Colonic mucosa (tissue), 4 donors: Measurements from ENCODE around the gene CYP2D6. TPM values are rescaled to one million over a fixed set of nuclear protein-coding genes. Genes with fewer than 3 reads are reported as not detected.
"Not testable (repeated sequence)": the region's sequence is repeated elsewhere in the genome, so short reads cannot be mapped to it uniquely, and the experiment has no call there.

ENCODE experiments used
- DNase-seq: peaks from one replicate; pipeline ENCODE4 v3.0.0-alpha.2; 2020
- H3K27ac ChIP-seq: fragments of 200-600 bp; one replicate; pipeline ENCODE4 v1.8.0; 2021
- H3K27me3 ChIP-seq: fragments of 200-600 bp; one replicate; pipeline ENCODE4 v1.8.0; 2021
- H3K36me3 ChIP-seq: fragments of 200-600 bp; one replicate; pipeline ENCODE4 v1.8.0; 2021
- H3K4me1 ChIP-seq: fragments of 200-600 bp; one replicate; pipeline ENCODE4 v1.8.0; 2021; ENCODE audit warnings: mild to moderate bottlenecking
- H3K4me3 ChIP-seq: fragments of 200-600 bp; one replicate; pipeline ENCODE4 v1.8.0; 2021
- H3K9ac ChIP-seq, 2 donors: one replicate each; pipeline ENCODE4 v1.7.0; 2013; ENCODE audit warnings: control low read depth in 2 of 2, low read depth in 2 of 2, low read length in 2 of 2
- H3K9me3 ChIP-seq: fragments of 200-600 bp; one replicate; pipeline ENCODE4 v1.8.0; 2021
- intact Hi-C: fragments of 100-400 bp; cut with DNase I; formaldehyde crosslinking; loops from one replicate; pipeline ENCODE4 v1.14.1; 2022
- total RNA-seq, 2 donors: library from RNA; stranded (reverse); fragmentation: NEBNext Ultra II Directional in 1 of 2; extraction: Animal tissue kit (Norgen Biotek cat#: 25700) in 1 of 2; gene quantifications; one replicate each; pipeline ENCODE4 v1.2.1, GENCODE V29; 2021
- TF ChIP-seq, protein P1 (sequence below): fragments of 200-600 bp; IDR thresholded peaks from one replicate; pipeline ENCODE4 v1.8.0; 2022; ENCODE audit warnings: antibody characterized with exemption, mild to moderate bottlenecking
- donor health status: healthy.
- donor health status: DM: no; HTN: no; CAD: no.
- donor health status: DM: no; HTN: no; CAD: no.

The CYP2D6 gene
- total RNA-seq, 2 donors from 2014 or later: 2.2 to 2.9 TPM

- H3K27ac ChIP-seq, H3K27me3 ChIP-seq, intact Hi-C loops, H3K9me3 ChIP-seq, H3K9ac ChIP-seq, H3K36me3 ChIP-seq, DNase-seq, H3K4me3 ChIP-seq, H3K4me1 ChIP-seq: not testable (repeated sequence)
Measured at GRCh38 chr22:42139508-42139907, 8.9 kb upstream of the CYP2D6 start.

GRCh38 chr22:42138972-42139371 is 8.4 kb upstream of the CYP2D6 start:
- TF ChIP-seq, protein P1, sequence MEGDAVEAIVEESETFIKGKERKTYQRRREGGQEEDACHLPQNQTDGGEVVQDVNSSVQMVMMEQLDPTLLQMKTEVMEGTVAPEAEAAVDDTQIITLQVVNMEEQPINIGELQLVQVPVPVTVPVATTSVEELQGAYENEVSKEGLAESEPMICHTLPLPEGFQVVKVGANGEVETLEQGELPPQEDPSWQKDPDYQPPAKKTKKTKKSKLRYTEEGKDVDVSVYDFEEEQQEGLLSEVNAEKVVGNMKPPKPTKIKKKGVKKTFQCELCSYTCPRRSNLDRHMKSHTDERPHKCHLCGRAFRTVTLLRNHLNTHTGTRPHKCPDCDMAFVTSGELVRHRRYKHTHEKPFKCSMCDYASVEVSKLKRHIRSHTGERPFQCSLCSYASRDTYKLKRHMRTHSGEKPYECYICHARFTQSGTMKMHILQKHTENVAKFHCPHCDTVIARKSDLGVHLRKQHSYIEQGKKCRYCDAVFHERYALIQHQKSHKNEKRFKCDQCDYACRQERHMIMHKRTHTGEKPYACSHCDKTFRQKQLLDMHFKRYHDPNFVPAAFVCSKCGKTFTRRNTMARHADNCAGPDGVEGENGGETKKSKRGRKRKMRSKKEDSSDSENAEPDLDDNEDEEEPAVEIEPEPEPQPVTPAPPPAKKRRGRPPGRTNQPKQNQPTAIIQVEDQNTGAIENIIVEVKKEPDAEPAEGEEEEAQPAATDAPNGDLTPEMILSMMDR: no peak
- no peaks in the 10 kb centered on the region for H3K36me3 ChIP-seq
- no peak overlapping the region for H3K4me3 ChIP-seq
- H3K27me3 ChIP-seq: no peaks in the 10 kb centered on the region
- no peak overlapping the region for H3K27ac ChIP-seq
- no peaks in the 10 kb centered on the region for H3K4me1 ChIP-seq
- intact Hi-C loops: no loop called here
- no peak overlapping the region for H3K9ac ChIP-seq
- DNase-seq: no peak
- no peaks in the 10 kb centered on the region for H3K9me3 ChIP-seq

DNA sequence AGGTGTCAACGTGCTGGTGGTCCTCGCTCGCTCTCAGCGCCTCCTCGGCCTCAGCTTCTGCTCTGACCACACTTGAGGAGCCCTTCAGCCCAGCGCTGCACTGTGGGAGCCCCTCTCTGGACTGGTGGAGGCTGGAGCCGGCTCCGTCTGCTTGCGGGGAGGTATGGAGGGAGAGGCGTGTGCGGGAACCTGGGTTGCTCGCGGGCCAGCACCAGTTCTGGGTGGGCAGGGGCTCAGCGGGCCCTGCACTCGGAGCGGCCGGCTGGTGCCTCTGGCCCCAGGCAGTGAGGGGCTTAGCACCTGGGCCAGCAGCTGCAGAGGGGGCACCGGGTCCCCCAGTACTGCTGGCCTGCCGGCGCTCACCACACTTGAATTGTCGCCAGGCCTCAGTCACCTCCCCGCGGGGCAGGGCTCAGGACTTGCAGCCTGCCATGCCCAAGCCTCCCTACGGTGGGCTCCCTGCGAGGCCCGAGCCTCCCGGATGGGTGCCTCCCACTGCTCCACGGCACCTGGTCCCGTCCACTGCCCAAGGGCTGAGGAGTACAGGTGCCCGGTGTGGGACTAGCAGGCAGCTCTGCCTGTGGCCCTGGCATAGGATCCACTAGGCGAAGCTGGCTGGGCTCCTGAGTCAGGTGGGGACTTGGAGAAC is 7.6 kb upstream of the CYP2D6 start:
- no peak overlapping the region for H3K9ac ChIP-seq
- DNase-seq: no peak
- no peaks in the 10 kb centered on the region for H3K36me3 ChIP-seq
- H3K27me3 ChIP-seq: no peaks in the 10 kb centered on the region
- TF ChIP-seq, protein P1: no peak
- H3K9me3 ChIP-seq: no peaks in the 10 kb centered on the region
- no peak overlapping the region for H3K27ac ChIP-seq
- intact Hi-C loops: no loop called here
- no peaks in the 10 kb centered on the region for H3K4me1 ChIP-seq
- H3K4me3 ChIP-seq: no peak overlapping the region

- H3K9me3 ChIP-seq, DNase-seq, H3K27me3 ChIP-seq, H3K4me1 ChIP-seq, H3K4me3 ChIP-seq, intact Hi-C loops, H3K9ac ChIP-seq, H3K27ac ChIP-seq, H3K36me3 ChIP-seq: not testable (repeated sequence)
Measured at GRCh38 chr22:42135688-42136087, 5.1 kb upstream of the CYP2D6 start.

GRCh38 chr22:42134100-42135020 is 3.8 kb upstream of the CYP2D6 start:
- DNase-seq: no peak
- TF ChIP-seq, protein P1: no peak
- Histone ChIP-seq H3K4me1 (no peaks in the 10 kb centered on the region), H3K4me3 (no peak overlapping the region), H3K27me3 (no peaks in the 10 kb centered on the region), H3K9ac (no peak overlapping the region), H3K36me3 (no peaks in the 10 kb centered on the region), H3K9me3 (no peaks in the 10 kb centered on the region), H3K27ac (no peak overlapping the region)
- intact Hi-C loops: no loop called here

DNA sequence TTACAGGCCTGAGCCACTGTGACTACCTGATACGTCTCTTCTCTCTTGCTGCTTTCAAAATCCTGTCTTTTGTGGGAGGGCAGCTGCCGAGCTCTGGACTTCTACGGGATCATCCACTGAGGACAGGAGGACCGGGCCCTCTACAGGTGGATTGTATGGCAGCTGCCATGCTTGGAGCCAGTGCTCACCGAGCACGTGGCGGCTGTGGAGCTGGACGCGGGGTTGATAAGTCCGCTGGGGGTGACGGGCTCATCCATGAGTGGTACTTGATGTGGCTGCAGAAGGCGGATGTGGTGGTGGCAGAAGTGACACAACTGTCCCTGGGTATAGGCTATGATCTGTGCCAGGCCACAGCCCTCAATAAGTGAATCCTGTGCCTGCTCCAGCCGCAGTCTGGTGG is 1.8 kb upstream of the CYP2D6 start:
- Histone ChIP-seq H3K9ac (no peak overlapping the region), H3K9me3 (no peaks in the 10 kb centered on the region), H3K27ac (no peak overlapping the region), H3K27me3 (no peaks in the 10 kb centered on the region), H3K4me1 (no peaks in the 10 kb centered on the region), H3K4me3 (no peak overlapping the region), H3K36me3 (no peaks in the 10 kb centered on the region)
- intact Hi-C loops: no loop called here
- TF ChIP-seq, protein P1: no peak
- DNase-seq: no peak
